GM12801 (cell line): ENCODE results near the gene ANKAR.
A peak's percentile ranks its signal among the peaks of the same experiment; 100 is the strongest.

ENCODE experiments used
- CTCF ChIP-seq: IDR thresholded peaks from one replicate; pipeline ENCODE4 v1.5.1; 2011; ENCODE audit warnings: control low read depth; ENCODE audit not compliant: insufficient read length; ENCODE audit errors: extremely low read depth

ANKAR gene

DNA sequence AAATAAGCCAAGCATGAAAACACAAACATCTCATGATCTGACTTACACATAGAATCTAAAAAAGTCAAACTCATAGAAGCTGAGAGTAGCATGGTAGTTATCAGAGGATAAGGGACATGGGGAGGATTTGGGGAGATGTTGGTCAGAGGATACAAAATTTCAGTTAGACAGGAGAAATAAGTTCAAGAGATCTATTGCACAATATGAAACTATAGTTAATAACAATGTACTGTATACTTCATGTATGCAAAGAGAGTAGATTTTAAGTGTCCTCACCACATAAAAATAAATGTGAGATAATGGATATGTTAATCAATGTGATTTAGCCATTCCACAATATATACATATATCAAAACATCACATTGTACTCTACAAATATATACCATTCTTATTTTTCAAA lies 23.2 kb upstream of the ANKAR start:
- no peak for TF ChIP-seq CTCF

DNA sequence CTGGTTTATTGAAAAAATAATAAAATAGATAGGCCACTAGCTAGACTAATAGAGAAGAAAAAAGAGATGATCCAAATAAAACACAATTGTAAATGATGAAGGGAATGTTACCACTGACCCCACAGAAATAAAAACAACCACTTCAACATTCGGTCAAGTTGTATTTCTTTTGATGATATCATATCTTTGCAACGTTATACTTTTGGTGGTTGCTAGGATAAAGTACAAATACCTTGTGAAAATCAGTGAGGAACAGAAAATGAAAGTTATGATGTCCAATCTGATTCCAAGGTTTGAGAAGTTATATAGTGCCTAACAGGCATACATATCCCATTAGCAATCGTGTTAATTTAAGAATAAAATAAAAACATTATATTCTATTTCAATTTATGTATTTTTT lies 19.8 kb upstream of the ANKAR start:
- TF ChIP-seq CTCF = no peak

DNA sequence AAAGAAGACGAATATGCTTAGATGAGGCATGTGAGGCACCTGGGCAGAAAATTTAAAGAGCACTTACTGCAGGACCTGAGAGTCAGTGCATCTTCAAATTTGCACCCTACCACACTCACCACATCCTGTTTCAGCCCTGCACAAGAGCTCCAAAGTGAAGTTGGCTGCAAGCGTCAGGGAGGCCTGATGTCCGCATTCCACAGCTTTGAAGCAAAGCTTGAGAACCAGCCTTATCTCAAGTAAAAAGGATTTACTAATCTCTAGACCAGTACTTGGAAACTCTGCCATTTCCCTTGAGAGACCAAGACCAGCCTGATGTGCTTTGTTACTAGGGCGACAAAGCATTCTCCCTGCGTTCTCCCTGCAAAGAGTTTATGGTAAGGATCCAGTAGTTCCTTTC lies 16.6 kb upstream of the ANKAR start:
- TF ChIP-seq CTCF = no peak

- TF ChIP-seq CTCF = no peak
These were observed 15.9 kb upstream of the ANKAR start for GRCh38 chr2:189658306-189659212.

- TF ChIP-seq CTCF = no peak
These were observed 14.7 kb upstream of the ANKAR start for GRCh38 chr2:189659734-189660133.

DNA sequence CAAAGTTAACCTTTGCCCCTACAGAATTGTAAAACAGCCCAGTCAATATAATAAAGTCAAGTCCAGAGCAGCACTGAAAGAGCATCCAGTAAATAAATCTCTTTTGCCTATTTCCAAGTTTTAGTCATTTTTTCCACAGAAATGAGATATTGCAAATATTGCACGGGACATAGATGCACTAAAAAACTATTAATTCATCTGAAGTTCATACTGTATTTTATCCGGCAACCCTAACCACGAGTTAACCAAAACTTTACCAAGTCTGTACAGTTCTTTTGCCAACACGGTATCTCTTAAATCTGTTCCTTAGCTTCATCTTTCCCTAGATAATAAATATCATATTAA lies 13.7 kb upstream of the ANKAR start:
- TF ChIP-seq CTCF = no peak

DNA sequence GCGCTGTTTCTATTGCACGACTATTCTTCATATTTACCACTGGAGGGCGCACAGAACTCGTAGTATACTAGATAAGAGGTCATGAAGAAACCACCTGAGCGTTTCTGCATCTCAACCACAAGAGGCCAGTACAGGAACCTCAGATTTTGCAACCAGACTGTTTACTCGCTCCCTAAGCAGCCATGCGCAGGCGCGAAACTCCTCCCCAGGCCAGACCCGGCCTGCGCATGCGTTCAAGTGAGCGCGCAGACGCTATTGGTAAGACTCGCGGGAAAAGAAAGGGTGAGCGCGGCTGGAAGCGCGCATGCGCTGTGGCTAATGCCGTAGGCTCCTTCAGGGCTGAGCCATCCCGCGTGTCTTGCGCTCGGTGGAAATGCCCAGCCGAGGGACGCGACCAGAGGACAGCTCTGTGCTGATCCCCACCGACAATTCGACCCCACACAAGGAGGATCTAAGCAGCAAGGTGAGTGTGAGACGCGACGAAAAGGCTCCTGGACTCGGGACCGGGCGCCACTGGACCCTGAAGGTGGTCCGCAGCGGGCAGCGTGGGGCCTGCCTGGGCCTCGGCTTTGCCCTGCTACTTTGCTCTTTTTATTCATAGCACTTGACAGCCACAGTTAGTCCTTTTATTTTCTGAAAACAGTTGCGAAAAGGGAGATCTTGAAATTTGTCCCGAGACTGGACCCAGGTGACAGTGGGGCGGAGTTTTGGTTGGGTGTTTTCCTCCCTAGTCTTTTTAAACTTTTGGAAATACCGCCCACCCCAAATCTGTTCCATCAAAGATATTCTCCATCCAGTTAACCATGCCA lies 13.1 kb upstream of the ANKAR start, which contains the start of gene ASNSD1:
TSS of gene ASNSD1 (plus strand) at position 312 of the 809 bp plus-strand sequence. CDS start 4,674 bp downstream, outside the sequence.
- peak; percentile 41 for TF ChIP-seq CTCF
